ENCODE measurements around the gene PCBD1.
"Not testable (repeated sequence)": the region's sequence is repeated elsewhere in the genome, so short reads cannot be mapped to it uniquely, and the experiment has no call there.

PCBD1 gene

DNA sequence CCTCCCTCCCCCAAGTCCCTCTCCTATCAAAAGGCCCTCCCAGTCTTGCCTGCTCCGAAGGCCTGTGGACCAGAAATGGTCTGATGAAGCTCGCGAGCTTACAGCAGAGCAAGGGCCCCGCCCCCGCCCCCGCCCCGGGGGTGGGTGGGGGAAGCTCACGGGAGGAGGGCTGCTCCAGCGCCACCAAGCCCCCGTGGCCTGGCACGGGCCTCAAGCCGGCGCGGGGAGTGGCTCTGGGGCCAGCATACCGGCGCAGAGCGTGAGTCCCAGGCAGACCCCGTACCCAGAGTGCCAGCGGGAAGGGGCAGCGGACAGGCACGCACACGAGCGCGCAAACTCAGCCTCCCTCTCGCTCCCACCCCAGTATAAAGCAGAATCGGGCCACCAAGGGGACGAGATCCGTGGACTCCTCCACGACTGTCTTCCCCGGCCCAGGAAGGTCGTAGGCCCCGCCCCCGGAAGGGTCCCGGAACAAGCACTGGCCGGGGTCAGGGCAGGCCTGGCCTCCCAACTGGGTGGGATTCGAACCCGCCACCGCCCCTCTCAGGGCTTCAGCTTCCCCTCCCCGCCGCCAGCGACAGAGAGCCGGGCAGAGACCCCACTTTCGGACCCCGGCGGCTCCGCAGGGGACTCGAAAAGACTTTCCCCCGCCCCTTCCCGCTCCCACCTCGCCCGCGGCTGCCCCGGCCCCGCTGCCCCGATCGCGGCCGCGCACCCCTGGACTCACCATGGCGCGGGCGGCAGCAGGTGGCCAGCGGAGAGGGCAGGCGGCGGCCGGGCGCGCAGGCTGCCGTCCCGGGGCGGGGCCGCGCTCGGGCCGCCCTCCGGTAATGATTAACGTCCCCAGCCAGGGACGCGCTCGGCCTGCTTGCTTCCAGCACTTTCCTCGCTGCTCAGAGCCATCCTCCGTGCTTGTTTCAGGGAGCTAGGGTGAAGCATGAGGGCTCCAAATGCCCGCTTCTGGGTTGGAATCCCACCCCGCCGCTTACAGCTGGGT is at the start of gene PCBD1:
Gene PCBD1 (minus strand): TSS at position 762 of the 997 bp plus-strand sequence. CDS start 32 bp downstream, at position 730.
- DNase-seq: no peak

GRCh38 chr10:70937661-70938060 is 49.3 kb upstream of the PCBD1 start:
- DNase-seq: no peak

DNA sequence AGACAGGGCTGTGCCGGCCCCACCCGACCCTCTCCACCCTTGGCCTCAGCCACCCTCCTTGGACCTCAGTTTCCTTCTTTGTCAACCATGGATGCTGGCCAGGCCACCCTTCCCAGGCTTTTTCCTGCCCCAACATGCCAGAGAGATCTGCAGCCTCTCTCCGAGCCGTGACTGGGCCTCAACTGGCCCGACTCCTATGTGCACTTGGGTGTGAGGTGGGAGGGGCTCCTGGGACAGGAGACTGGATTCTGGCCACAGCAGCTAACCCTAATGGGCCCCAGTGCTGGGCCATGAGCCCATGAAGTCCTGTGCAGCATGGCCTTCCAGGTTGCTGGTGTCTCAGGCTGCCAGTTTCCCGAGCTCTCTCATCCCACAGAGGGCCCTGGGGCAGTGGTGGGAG is 47.7 kb upstream of the PCBD1 start:
- DNase-seq: no peak

GRCh38 chr10:70935631-70936030 is 47.3 kb upstream of the PCBD1 start:
- no peak for DNase-seq

DNA sequence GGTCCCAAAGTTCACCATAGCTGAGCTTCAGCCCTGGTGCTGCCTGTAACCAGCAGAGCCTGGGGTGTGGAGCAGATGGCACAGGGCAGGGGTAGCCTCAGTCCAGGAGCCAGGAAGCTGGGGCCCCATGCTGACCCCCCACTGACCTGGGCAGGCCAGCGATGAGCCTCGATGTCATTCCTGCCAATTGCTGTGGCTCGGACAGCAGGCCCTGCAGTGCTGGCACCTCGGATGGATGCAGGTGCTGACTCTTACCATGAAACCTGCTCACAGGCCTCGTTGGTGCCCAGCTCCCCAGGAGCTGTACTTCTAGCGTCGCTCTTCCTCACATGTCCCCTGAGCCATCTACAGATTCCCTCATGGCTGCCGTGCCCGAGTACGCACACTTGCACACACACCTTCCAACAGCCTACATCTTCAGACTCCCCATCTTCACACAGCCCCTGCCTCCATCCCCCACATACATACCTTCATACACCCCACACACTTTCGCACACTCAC is 46.8 kb upstream of the PCBD1 start:
- no peak for DNase-seq

DNA sequence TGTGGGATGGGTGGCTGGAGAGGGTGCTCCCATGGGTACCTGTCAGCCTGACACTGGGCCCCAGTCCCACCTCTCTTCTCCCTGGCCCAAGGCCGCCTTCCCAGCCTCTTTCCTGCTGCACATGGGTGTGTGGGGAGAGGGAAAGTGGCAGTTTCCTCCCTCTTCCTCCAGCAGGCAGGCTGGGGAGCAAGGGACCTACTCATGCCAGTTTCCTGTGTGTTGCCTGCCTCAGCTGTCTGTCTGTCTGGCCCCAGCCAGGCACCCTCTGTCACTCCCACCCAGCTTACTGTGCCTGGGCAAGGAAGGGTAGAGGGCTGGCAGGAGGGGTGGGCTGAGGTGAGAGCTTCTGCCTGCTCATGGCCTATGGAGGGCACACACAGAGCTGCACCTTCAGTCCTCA is 46.3 kb upstream of the PCBD1 start:
- DNase-seq: no peak

- no peak for DNase-seq
Measured at GRCh38 chr10:70932392-70933196, 44.2 kb upstream of the PCBD1 start.

GRCh38 chr10:70931168-70931815 is 42.9 kb upstream of the PCBD1 start:
- DNase-seq: no peak

DNA sequence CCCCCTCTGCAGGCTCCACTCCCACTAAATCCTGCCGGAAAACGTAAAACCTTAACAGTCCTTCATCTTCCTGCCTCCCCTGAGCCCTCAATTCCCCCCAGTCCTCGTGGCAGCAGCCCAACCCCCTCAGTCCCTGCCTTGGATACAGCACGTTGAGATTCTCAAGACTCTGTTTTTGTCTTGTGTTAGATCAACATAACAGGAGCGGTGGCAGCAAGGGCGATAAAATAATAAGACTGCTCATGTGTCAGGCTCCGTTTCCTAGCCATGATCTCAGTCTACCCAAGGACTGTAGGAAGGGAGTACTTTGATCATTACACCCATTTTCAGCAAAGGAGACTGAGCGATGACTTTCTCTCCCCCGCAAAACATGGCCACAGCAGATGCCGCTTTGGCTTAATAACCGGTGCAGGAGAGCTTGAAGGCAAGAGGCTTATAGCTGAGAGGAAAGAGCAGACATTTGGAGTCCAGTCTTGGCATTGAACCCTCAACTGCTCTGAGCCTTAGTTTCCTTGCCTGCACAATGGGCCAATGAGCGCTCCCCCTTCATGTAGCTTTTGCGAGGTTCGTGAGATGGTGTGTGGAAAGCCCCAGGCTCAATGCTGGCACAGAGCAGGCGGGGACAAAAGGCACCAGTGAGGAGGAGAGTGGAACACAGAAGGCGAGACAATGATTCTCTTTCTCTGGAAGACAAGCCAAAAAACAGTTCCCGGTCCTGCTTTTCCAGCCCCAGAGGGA is 42.1 kb upstream of the PCBD1 start:
- DNase-seq: no peak

DNA sequence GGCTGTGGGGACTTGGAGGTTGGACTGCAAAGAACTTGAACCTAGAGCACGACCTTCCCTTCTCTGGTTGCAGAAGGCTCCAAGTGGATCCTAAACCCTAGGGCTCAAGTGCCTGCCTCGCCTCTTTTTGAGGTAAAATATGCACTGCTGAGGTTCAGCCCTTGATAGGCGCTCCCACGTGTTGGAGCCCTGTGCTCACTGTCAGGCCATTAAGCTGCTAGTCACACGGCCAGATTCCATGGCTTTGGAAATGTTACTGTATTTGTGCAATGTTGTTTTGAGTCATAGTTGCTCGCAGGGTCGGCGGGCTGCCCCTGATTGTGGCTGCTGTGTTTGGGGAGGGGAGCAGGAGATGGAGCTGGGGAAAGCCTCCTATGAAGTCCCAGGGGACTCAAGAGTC is 39.8 kb upstream of the PCBD1 start:
- DNase-seq: no peak

DNA sequence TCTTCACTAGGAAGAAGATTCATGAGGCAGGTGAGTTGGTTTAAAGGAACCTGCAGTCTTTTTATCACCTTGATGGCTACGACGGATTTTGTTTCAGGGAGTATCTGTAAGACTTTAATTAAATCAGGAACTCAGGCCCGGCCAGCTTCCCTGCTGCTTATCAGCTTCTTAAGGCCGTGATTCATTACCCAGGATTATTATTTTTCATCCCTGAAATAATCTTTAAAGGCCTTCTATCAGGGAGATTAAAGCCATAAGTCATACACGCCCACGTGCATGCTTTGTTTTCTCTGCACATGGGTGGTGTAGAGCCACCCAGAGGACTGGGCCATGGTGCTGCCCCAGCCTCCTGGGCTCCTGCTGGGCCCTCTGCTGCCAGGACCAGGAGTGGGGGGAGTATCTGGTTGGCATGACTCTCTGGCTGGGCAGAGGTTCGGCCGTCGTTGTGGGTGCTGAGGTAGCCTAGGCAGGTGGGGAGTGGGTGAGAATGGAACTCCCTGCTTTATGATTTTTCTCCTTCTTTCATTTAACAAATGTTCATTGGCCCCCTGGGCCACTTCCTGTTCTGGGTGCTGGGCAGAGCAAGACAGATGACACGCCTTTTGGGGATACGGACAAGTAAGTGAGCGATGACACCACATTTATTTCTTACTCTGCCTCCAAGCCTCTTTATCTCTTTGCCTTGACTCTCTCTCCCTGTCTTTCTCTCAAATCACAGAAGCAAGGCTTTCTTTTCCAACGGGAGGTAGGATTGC is 39.0 kb upstream of the PCBD1 start:
- DNase-seq: no peak

- DNase-seq: no peak
Measured at GRCh38 chr10:70926226-70927000, 38.0 kb upstream of the PCBD1 start.

- no peak for DNase-seq
Measured at GRCh38 chr10:70925377-70926225, 37.2 kb upstream of the PCBD1 start.

DNA sequence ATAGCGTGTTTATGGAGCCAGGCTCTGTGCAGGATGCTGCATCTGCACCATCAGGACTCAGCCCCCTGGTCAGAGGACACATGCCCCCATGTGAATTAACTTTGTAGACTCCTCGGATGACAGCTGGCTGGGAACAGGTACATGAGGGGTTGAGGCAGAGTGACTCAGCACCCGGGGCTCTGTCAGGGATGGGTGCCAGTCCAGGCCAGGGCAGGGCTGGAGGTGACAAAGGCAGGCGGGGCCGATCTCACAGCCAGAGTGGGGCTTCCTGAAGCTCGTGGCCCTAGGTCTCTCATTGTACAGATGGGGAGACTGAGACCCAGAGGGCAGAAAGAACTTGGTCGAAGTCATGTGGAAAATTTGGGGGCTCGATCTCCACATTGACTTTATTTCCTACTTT is 35.3 kb upstream of the PCBD1 start:
- no peak for DNase-seq

GRCh38 chr10:70921285-70921684 is 32.9 kb upstream of the PCBD1 start:
- no peak for DNase-seq

DNA sequence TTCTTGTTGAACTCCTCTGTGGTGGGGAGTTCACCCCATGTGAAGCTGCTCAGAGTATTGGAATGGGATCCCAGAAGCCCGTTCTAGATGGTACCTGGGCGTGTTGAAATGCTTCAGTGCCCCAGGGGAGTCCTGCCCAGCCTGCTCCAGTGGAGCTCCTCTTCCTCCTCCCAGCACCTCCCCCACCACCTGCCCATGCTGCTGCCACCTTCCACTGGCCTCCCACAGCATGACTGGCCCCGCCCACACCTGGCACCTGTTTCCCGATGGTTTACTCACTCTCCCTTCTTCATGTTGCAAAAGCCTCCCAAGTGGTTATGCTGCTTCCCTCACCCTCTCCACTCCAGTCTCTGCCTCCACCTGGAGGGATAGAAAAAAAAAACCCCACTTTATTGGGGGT is 32.2 kb upstream of the PCBD1 start:
- peak; percentile 42 for DNase-seq

- not testable (repeated sequence) for DNase-seq
Measured at GRCh38 chr10:70919906-70920305, 31.5 kb upstream of the PCBD1 start.

DNA sequence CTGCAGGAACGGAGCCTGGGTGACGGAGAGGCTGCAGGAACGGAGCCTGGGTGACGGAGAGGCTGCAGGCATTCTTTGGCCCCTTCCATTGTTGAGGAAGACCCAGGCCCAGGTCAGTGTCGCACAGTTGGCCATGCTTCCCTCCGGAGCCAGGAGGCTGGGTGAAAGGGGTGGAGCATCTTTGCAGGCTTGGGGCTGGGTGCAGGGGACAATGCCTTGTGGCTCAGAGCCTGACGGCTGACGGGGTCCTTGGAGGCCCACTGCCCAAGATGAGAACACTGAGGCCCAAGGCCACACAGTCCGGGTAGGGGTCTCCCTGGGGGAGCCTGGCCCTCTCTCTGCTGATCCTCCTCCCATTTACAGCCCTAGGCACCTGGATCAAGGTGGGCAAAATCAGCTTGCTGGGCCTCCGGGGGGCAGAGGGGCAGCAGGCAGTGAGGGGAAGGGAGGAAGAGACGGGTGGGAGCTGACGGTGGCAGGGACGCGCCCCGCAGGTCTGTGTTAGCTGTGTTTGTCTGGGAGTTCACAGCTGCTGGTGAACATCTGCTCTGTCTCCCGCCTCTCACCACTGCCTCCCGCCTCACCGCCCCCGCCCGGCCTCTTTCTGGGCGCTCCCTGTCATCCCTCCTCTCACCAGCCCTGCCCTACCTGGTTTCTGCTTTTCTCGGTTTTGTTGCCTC is 30.6 kb upstream of the PCBD1 start:
- no peak for DNase-seq

DNA sequence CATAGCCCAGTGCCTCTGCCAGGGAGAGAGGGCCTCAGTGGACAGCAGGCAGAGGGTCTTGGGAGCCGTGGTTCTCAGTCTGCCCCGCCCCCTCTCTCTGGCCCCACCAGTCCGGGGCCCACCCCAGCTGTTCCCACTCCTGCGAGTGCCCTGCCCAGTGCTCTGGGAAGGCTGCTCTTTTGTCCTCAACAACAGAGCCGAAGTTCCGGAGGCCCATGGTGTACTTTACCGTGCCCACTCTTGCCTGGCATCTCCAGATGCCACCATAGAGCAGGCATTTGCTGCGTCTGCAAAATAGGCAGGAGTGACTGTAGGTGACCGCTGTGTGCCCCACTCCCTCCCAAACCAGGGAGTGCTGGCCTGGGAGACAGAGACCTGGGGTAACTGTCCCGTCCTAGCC is 29.3 kb upstream of the PCBD1 start:
- DNase-seq: no peak

All from NCI-H187 treated with DMSO at 0.1 percent for 48 hours (cell line).